ENCODE results near the gene SP3.
A peak's percentile ranks its signal among the peaks of the same experiment; 100 is the strongest.

SP3 gene

GRCh38 chr2:173935305-173935704 is 29.9 kb downstream of the SP3 start:
- peak overlapping the region; percentile 18 for H3K4me2 ChIP-seq (ENCODE audit: low read length)
- peaks cover 27% of the 10 kb centered on the region for H3K4me1 ChIP-seq (ENCODE audit: control insufficient read depth, insufficient read depth, low read length)
- no peak overlapping the region for H3K9ac ChIP-seq (ENCODE audit: low read depth, low read length)
- no peaks in the 10 kb centered on the region for H3K27me3 ChIP-seq (ENCODE audit: control insufficient read depth, insufficient read depth, low read length)
- H3K4me3 ChIP-seq (ENCODE audit: low read length): no peak overlapping the region
- H3K9me3 ChIP-seq (replicated peaks; ENCODE audit: low read length): no peaks in the 10 kb centered on the region
- peaks cover 4% of the 10 kb centered on the region for H3K36me3 ChIP-seq (ENCODE audit: insufficient read depth, low read length)

- Histone ChIP-seq H3K9ac (ENCODE audit: low read depth, low read length) (no peak overlapping the region), H3K9me3 (replicated peaks; ENCODE audit: low read length) (no peaks in the 10 kb centered on the region), H3K27me3 (ENCODE audit: control insufficient read depth, insufficient read depth, low read length) (no peaks in the 10 kb centered on the region), H3K4me1 (ENCODE audit: control insufficient read depth, insufficient read depth, low read length) (peaks cover 23% of the 10 kb centered on the region), H3K4me2 (ENCODE audit: low read length) (peak overlapping the region; percentile 18), H3K36me3 (ENCODE audit: insufficient read depth, low read length) (peaks cover 4% of the 10 kb centered on the region), H3K4me3 (ENCODE audit: low read length) (no peak overlapping the region)
Observed at GRCh38 chr2:173934895-173935294, 30.3 kb downstream of the SP3 start.

- no peak overlapping the region for H3K4me2 ChIP-seq (ENCODE audit: low read length)
- H3K9me3 ChIP-seq (replicated peaks; ENCODE audit: low read length): no peaks in the 10 kb centered on the region
- no peak overlapping the region for H3K9ac ChIP-seq (ENCODE audit: low read depth, low read length)
- no peak overlapping the region for H3K4me3 ChIP-seq (ENCODE audit: low read length)
- peaks cover 6% of the 10 kb centered on the region for H3K36me3 ChIP-seq (ENCODE audit: insufficient read depth, low read length)
- no peaks in the 10 kb centered on the region for H3K27me3 ChIP-seq (ENCODE audit: control insufficient read depth, insufficient read depth, low read length)
- peaks cover 13% of the 10 kb centered on the region for H3K4me1 ChIP-seq (ENCODE audit: control insufficient read depth, insufficient read depth, low read length)
Observed at GRCh38 chr2:173931751-173932150, 33.4 kb downstream of the SP3 start.

- no peak overlapping the region for H3K9ac ChIP-seq (ENCODE audit: low read depth, low read length)
- H3K36me3 ChIP-seq (ENCODE audit: insufficient read depth, low read length): peaks cover 6% of the 10 kb centered on the region
- H3K9me3 ChIP-seq (replicated peaks; ENCODE audit: low read length): no peaks in the 10 kb centered on the region
- H3K27me3 ChIP-seq (ENCODE audit: control insufficient read depth, insufficient read depth, low read length): no peaks in the 10 kb centered on the region
- peaks cover 4% of the 10 kb centered on the region for H3K4me1 ChIP-seq (ENCODE audit: control insufficient read depth, insufficient read depth, low read length)
- no peak overlapping the region for H3K4me2 ChIP-seq (ENCODE audit: low read length)
- H3K4me3 ChIP-seq (ENCODE audit: low read length): no peak overlapping the region
Observed at GRCh38 chr2:173929441-173929840, 35.7 kb downstream of the SP3 start.

GRCh38 chr2:173926875-173927274 is 38.3 kb downstream of the SP3 start:
- Histone ChIP-seq H3K4me1 (ENCODE audit: control insufficient read depth, insufficient read depth, low read length) (peaks cover 19% of the 10 kb centered on the region), H3K9ac (ENCODE audit: low read depth, low read length) (no peak overlapping the region), H3K9me3 (replicated peaks; ENCODE audit: low read length) (no peaks in the 10 kb centered on the region), H3K4me3 (ENCODE audit: low read length) (no peak overlapping the region), H3K4me2 (ENCODE audit: low read length) (no peak overlapping the region), H3K36me3 (ENCODE audit: insufficient read depth, low read length) (peaks cover 6% of the 10 kb centered on the region), H3K27me3 (ENCODE audit: control insufficient read depth, insufficient read depth, low read length) (no peaks in the 10 kb centered on the region)

- peaks cover 19% of the 10 kb centered on the region for H3K4me1 ChIP-seq (ENCODE audit: control insufficient read depth, insufficient read depth, low read length)
- H3K4me3 ChIP-seq (ENCODE audit: low read length): no peak overlapping the region
Observed at GRCh38 chr2:173924285-173924684, 40.9 kb downstream of the SP3 start.

GRCh38 chr2:173922760-173923159 is 42.4 kb downstream of the SP3 start:
- Histone ChIP-seq H3K4me2 (ENCODE audit: low read length) (peak overlapping the region; percentile 25), H3K36me3 (ENCODE audit: insufficient read depth, low read length) (peaks cover 9% of the 10 kb centered on the region), H3K9ac (ENCODE audit: low read depth, low read length) (no peak overlapping the region), H3K27me3 (ENCODE audit: control insufficient read depth, insufficient read depth, low read length) (no peaks in the 10 kb centered on the region), H3K4me3 (ENCODE audit: low read length) (no peak overlapping the region), H3K4me1 (ENCODE audit: control insufficient read depth, insufficient read depth, low read length) (peaks cover 19% of the 10 kb centered on the region), H3K9me3 (replicated peaks; ENCODE audit: low read length) (no peaks in the 10 kb centered on the region)

More at GRCh38 chr2:173924285-173924684, 40.9 kb downstream of the SP3 start:
- Histone ChIP-seq H3K9ac (ENCODE audit: low read depth, low read length) (no peak overlapping the region), H3K4me2 (ENCODE audit: low read length) (no peak overlapping the region), H3K36me3 (ENCODE audit: insufficient read depth, low read length) (peaks cover 3% of the 10 kb centered on the region), H3K9me3 (replicated peaks; ENCODE audit: low read length) (no peaks in the 10 kb centered on the region), H3K27me3 (ENCODE audit: control insufficient read depth, insufficient read depth, low read length) (no peaks in the 10 kb centered on the region)

- peaks cover 14% of the 10 kb centered on the region for H3K36me3 ChIP-seq (ENCODE audit: insufficient read depth, low read length)
- no peak overlapping the region for H3K9ac ChIP-seq (ENCODE audit: low read depth, low read length)
- no peaks in the 10 kb centered on the region for H3K27me3 ChIP-seq (ENCODE audit: control insufficient read depth, insufficient read depth, low read length)
- peaks cover 19% of the 10 kb centered on the region for H3K4me1 ChIP-seq (ENCODE audit: control insufficient read depth, insufficient read depth, low read length)
- H3K4me2 ChIP-seq (ENCODE audit: low read length): no peak overlapping the region
- H3K9me3 ChIP-seq (replicated peaks; ENCODE audit: low read length): no peaks in the 10 kb centered on the region
- no peak overlapping the region for H3K4me3 ChIP-seq (ENCODE audit: low read length)
Observed at GRCh38 chr2:173922068-173922467, 43.1 kb downstream of the SP3 start.

- Histone ChIP-seq H3K4me1 (ENCODE audit: control insufficient read depth, insufficient read depth, low read length) (no peaks in the 10 kb centered on the region), H3K36me3 (ENCODE audit: insufficient read depth, low read length) (peaks cover 50% of the 10 kb centered on the region), H3K9ac (ENCODE audit: low read depth, low read length) (no peak overlapping the region), H3K4me3 (ENCODE audit: low read length) (no peak overlapping the region), H3K4me2 (ENCODE audit: low read length) (no peak overlapping the region), H3K9me3 (replicated peaks; ENCODE audit: low read length) (no peaks in the 10 kb centered on the region), H3K27me3 (ENCODE audit: control insufficient read depth, insufficient read depth, low read length) (no peaks in the 10 kb centered on the region)
Observed at GRCh38 chr2:173914055-173914927, 50.9 kb downstream of the SP3 start.

GRCh38 chr2:173909846-173910245 is 55.3 kb downstream of the SP3 start:
- H3K27me3 ChIP-seq (ENCODE audit: control insufficient read depth, insufficient read depth, low read length): no peaks in the 10 kb centered on the region
- no peak overlapping the region for H3K4me3 ChIP-seq (ENCODE audit: low read length)
- H3K4me2 ChIP-seq (ENCODE audit: low read length): no peak overlapping the region
- no peak overlapping the region for H3K9ac ChIP-seq (ENCODE audit: low read depth, low read length)
- peaks cover 49% of the 10 kb centered on the region for H3K36me3 ChIP-seq (ENCODE audit: insufficient read depth, low read length)
- H3K4me1 ChIP-seq (ENCODE audit: control insufficient read depth, insufficient read depth, low read length): no peaks in the 10 kb centered on the region
- no peaks in the 10 kb centered on the region for H3K9me3 ChIP-seq (replicated peaks; ENCODE audit: low read length)

GRCh38 chr2:173906626-173907025 is 58.5 kb downstream of the SP3 start:
- no peaks in the 10 kb centered on the region for H3K27me3 ChIP-seq (ENCODE audit: control insufficient read depth, insufficient read depth, low read length)
- peaks cover 4% of the 10 kb centered on the region for H3K4me1 ChIP-seq (ENCODE audit: control insufficient read depth, insufficient read depth, low read length)
- no peak overlapping the region for H3K4me3 ChIP-seq (ENCODE audit: low read length)
- H3K36me3 ChIP-seq (ENCODE audit: insufficient read depth, low read length): peaks cover 33% of the 10 kb centered on the region
- no peak overlapping the region for H3K9ac ChIP-seq (ENCODE audit: low read depth, low read length)
- no peaks in the 10 kb centered on the region for H3K9me3 ChIP-seq (replicated peaks; ENCODE audit: low read length)
- no peak overlapping the region for H3K4me2 ChIP-seq (ENCODE audit: low read length)
